Naive thymus-derived CD4-positive, alpha-beta T cell (primary cell): Measurements from ENCODE around the gene SHANK1. TPM values are rescaled to one million over a fixed set of nuclear protein-coding genes. Genes with fewer than 3 reads are reported as not detected.

Experiments
- ATAC-seq: fragments of 150-1000 bp; cut with Tn5 transposase; 2 replicates; pipeline ENCODE4 v1.10.0; 2021; ENCODE audit warnings: mild to moderate bottlenecking, moderate library complexity
- CTCF ChIA-PET: fragments of 350-600 bp; sonication (Branson Sonifier 250); formaldehyde crosslinking; loops from one replicate; lab custom pipeline; 2021; ENCODE audit warnings: antibody characterized with exemption; lab: Charles Lee
- POLR2A ChIA-PET: fragments of 350-600 bp; sonication (Branson Sonifier 250); formaldehyde crosslinking; loops from one replicate; lab custom pipeline; 2021; ENCODE audit warnings: antibody characterized with exemption, inconsistent platforms; lab: Charles Lee
- DNase-seq, 9 donors: peaks; one replicate each; pipeline versions ENCODE4 v3.0.0 to v3.0.0-alpha.2; 2020 to 2022; ENCODE audit warnings: mixed read lengths in 1 of 9
- H3K27ac ChIP-seq: one replicate; pipeline ENCODE4 v1.7.0; 2013; ENCODE audit warnings: mild to moderate bottlenecking, low read depth, low read length, moderate library complexity
- H3K27me3 ChIP-seq, 2 donors: one replicate each; pipeline ENCODE4 v1.7.0; 2013; ENCODE audit warnings: low read length in 2 of 2, mild to moderate bottlenecking in 2 of 2, moderate library complexity in 2 of 2; ENCODE audit not compliant: control insufficient read depth in 2 of 2, insufficient read depth in 2 of 2
- H3K36me3 ChIP-seq, 3 experiments: 1 replicate in 2 of 3; 2 replicates in 1 of 3; pipeline ENCODE4 v1.7.0; 2013; ENCODE audit warnings: low read length in 3 of 3, mild to moderate bottlenecking in 3 of 3, moderate library complexity in 1 of 3; ENCODE audit not compliant: insufficient read depth in 3 of 3, control insufficient read depth in 2 of 3
- H3K4me1 ChIP-seq, 2 donors: one replicate each; pipeline ENCODE4 v1.7.0; 2013; ENCODE audit warnings: low read length in 2 of 2, mild to moderate bottlenecking in 2 of 2, moderate library complexity in 1 of 2; ENCODE audit not compliant: control insufficient read depth in 2 of 2, insufficient read depth in 2 of 2
- H3K4me3 ChIP-seq: 2 replicates; pipeline ENCODE4 v1.7.0; 2013; ENCODE audit warnings: mild to moderate bottlenecking, low read length
- H3K9me3 ChIP-seq, 3 experiments: 1 replicate in 2 of 3; 2 replicates in 1 of 3; pipeline ENCODE4 v1.7.0; 2013; ENCODE audit warnings: low read length in 3 of 3; ENCODE audit not compliant: control insufficient read depth in 2 of 3
- H3K27ac Mint-ChIP-seq, 9 donors: one replicate each; pipeline ENCODE4 v1.8.0; 2020 to 2022; ENCODE audit warnings: mixed read lengths in 9 of 9, mild to moderate bottlenecking in 8 of 9, moderate library complexity in 5 of 9, inconsistent platforms in 2 of 9
- H3K27me3 Mint-ChIP-seq, 5 donors: one replicate each; pipeline ENCODE4 v1.8.0; 2021 to 2022; ENCODE audit warnings: mixed read lengths in 5 of 5, mild to moderate bottlenecking in 1 of 5
- H3K36me3 Mint-ChIP-seq, 5 donors: one replicate each; pipeline ENCODE4 v1.8.0; 2020 to 2022; ENCODE audit warnings: mixed read lengths in 5 of 5, mild to moderate bottlenecking in 3 of 5, inconsistent platforms in 1 of 5
- H3K4me1 Mint-ChIP-seq, 7 donors: one replicate each; pipeline ENCODE4 v1.8.0; 2020 to 2022; ENCODE audit warnings: mixed read lengths in 7 of 7, mild to moderate bottlenecking in 3 of 7, inconsistent platforms in 1 of 7
- H3K4me3 Mint-ChIP-seq, 10 donors: one replicate each; pipeline ENCODE4 v1.8.0; 2020 to 2022; ENCODE audit warnings: mild to moderate bottlenecking in 10 of 10, mixed read lengths in 10 of 10, moderate library complexity in 6 of 10, inconsistent platforms in 2 of 10
- H3K9me3 Mint-ChIP-seq, 11 donors: one replicate each; pipeline ENCODE4 v1.8.0; 2020 to 2022; ENCODE audit warnings: mixed read lengths in 11 of 11, mild to moderate bottlenecking in 4 of 11, inconsistent platforms in 1 of 11, moderate library complexity in 1 of 11
- intact Hi-C, 2 donors: fragments of 100-400 bp; cut with micrococcal nuclease; formaldehyde crosslinking; loops; one replicate each; pipeline ENCODE4 v1.15.1; 2023
- polyA plus RNA-seq, 2 donors: library from polyadenylated mRNA; unstranded; fragments of 300-500 nt; fragmentation: Illumina TruSeq; gene quantifications; one replicate each; pipeline ENCODE4 v1.2.3, GENCODE V29; 2021
- total RNA-seq, 6 experiments: library from RNA in 5 of 6; stranded (reverse) in 5 of 6; gene quantifications; 1 replicate in 5 of 6; 2 replicates in 1 of 6; pipeline ENCODE4 v1.2.3 and lab custom pipeline; 2021 to 2026

The SHANK1 gene
- total and polyA plus RNA-seq, 7 experiments from 2014 or later = 0.64 to 0.69 TPM; not detected in 5

GRCh38 chr19:50664204-50664603 lies 55.4 kb downstream of the SHANK1 start:
- Histone ChIP-seq H3K9me3 (no peaks in the 10 kb centered on the region), H3K27me3 (no peaks in the 10 kb centered on the region), H3K4me3 (no peak overlapping the region), H3K36me3 (no peaks in the 10 kb centered on the region), H3K27ac (no peak overlapping the region), H3K4me1 (no peaks in the 10 kb centered on the region)
- Mint-ChIP-seq H3K27ac (no peak overlapping the region), H3K9me3 (peaks cover 0 to 17% (median 4%) of the 10 kb centered on the region in 11 donors), H3K27me3 (peaks cover 38 to 62% (median 45%) of the 10 kb centered on the region in 5 donors), H3K4me3 (no peak overlapping the region), H3K36me3 (peaks cover 0 to 8% (median 0%) of the 10 kb centered on the region in 5 donors), H3K4me1 (peaks cover 0 to 5% (median 2%) of the 10 kb centered on the region in 7 donors)
- ATAC-seq (no peak), DNase-seq (no peak)
- CTCF ChIA-PET = no interaction called here
- POLR2A ChIA-PET = no interaction called here
- intact Hi-C loops = no loop called here

- peaks cover 0 to 8% (median 1%) of the 10 kb centered on the region in 5 donors for H3K36me3 Mint-ChIP-seq
- Histone ChIP-seq H3K4me1 (peaks cover under 1 to 7% of the 10 kb centered on the region in 2 donors), H3K36me3 (no peaks in the 10 kb centered on the region), H3K9me3 (peaks cover 0 to 2% (median 0%) of the 10 kb centered on the region in 3 experiments), H3K4me3 (no peak overlapping the region), H3K27ac (no peak overlapping the region), H3K27me3 (peaks cover 2 to 4% of the 10 kb centered on the region in 2 donors)
- H3K27me3 Mint-ChIP-seq = peaks cover 38 to 60% (median 42%) of the 10 kb centered on the region in 5 donors
- no peak for ATAC-seq
- H3K4me1 Mint-ChIP-seq = peaks cover 2 to 8% (median 4%) of the 10 kb centered on the region in 7 donors
- no peak overlapping the region for H3K27ac Mint-ChIP-seq
- peaks cover 0 to 20% (median 4%) of the 10 kb centered on the region in 11 donors for H3K9me3 Mint-ChIP-seq
- no peak overlapping the region for H3K4me3 Mint-ChIP-seq
- no peak for DNase-seq
- CTCF ChIA-PET = no interaction called here
- POLR2A ChIA-PET = no interaction called here
- intact Hi-C loops = no loop called here
Observed at GRCh38 chr19:50663482-50663790, 56.2 kb downstream of the SHANK1 start.

- Mint-ChIP-seq H3K4me1 (peaks cover 7 to 14% (median 9%) of the 10 kb centered on the region in 7 donors), H3K27me3 (peaks cover 44 to 66% (median 48%) of the 10 kb centered on the region in 5 donors), H3K9me3 (peaks cover 0 to 25% (median 6%) of the 10 kb centered on the region in 11 donors), H3K4me3 (no peak overlapping the region), H3K27ac (no peak overlapping the region), H3K36me3 (peaks cover 0 to 13% (median 5%) of the 10 kb centered on the region in 5 donors)
- Histone ChIP-seq H3K4me3 (no peak overlapping the region), H3K9me3 (peaks cover 0 to 6% (median 0%) of the 10 kb centered on the region in 3 experiments), H3K27ac (no peak overlapping the region), H3K27me3 (peaks cover 4% of the 10 kb centered on the region in 2 donors), H3K4me1 (peaks cover 4 to 11% of the 10 kb centered on the region in 2 donors), H3K36me3 (no peaks in the 10 kb centered on the region)
- CTCF ChIA-PET = no interaction called here
- DNase-seq (no peak), ATAC-seq (no peak)
- POLR2A ChIA-PET = no interaction called here
- intact Hi-C loops = no loop called here
Observed at GRCh38 chr19:50662651-50663481, 56.7 kb downstream of the SHANK1 start.

GRCh38 chr19:50661766-50662650 lies 57.6 kb downstream of the SHANK1 start:
- Histone ChIP-seq H3K27ac (no peak overlapping the region), H3K4me1 (peaks cover 4 to 11% of the 10 kb centered on the region in 2 donors), H3K4me3 (no peak overlapping the region), H3K36me3 (no peaks in the 10 kb centered on the region), H3K9me3 (peaks cover 0 to 6% (median 0%) of the 10 kb centered on the region in 3 experiments), H3K27me3 (peaks cover 4% of the 10 kb centered on the region in 2 donors)
- H3K27me3 Mint-ChIP-seq = peaks cover 53 to 74% (median 56%) of the 10 kb centered on the region in 5 donors
- H3K27ac Mint-ChIP-seq = no peak overlapping the region
- POLR2A ChIA-PET = no interaction called here
- intact Hi-C loops = no loop called here
- peaks cover 4 to 34% (median 12%) of the 10 kb centered on the region in 11 donors for H3K9me3 Mint-ChIP-seq
- DNase-seq (no peak), ATAC-seq (no peak)
- CTCF ChIA-PET = no interaction called here
- H3K4me1 Mint-ChIP-seq = peaks cover 10 to 22% (median 16%) of the 10 kb centered on the region in 7 donors
- no peak overlapping the region for H3K4me3 Mint-ChIP-seq
- H3K36me3 Mint-ChIP-seq = peaks cover 0 to 21% (median 5%) of the 10 kb centered on the region in 5 donors

- Mint-ChIP-seq H3K27ac (peak overlapping the region in 1 of 9 donors; percentile 28), H3K4me3 (peak overlapping the region in 1 of 10 donors; percentile 30), H3K4me1 (peaks cover 10 to 23% (median 16%) of the 10 kb centered on the region in 7 donors), H3K9me3 (peaks cover 4 to 42% (median 13%) of the 10 kb centered on the region in 11 donors), H3K27me3 (peaks cover 62 to 81% (median 66%) of the 10 kb centered on the region in 5 donors), H3K36me3 (peaks cover 0 to 21% (median 5%) of the 10 kb centered on the region in 5 donors)
- POLR2A ChIA-PET = no interaction called here
- H3K27me3 ChIP-seq = peaks cover 4% of the 10 kb centered on the region in 2 donors
- intact Hi-C loops = no loop called here
- ATAC-seq (no peak), DNase-seq (no peak)
- H3K9me3 ChIP-seq = peaks cover 0 to 6% (median 0%) of the 10 kb centered on the region in 3 experiments
- CTCF ChIA-PET = no interaction called here
- no peaks in the 10 kb centered on the region for H3K36me3 ChIP-seq
- H3K4me3 ChIP-seq = no peak overlapping the region
- H3K4me1 ChIP-seq = peaks cover 4 to 11% of the 10 kb centered on the region in 2 donors
- no peak overlapping the region for H3K27ac ChIP-seq
Observed at GRCh38 chr19:50661023-50661422, 58.6 kb downstream of the SHANK1 start.

GRCh38 chr19:50660088-50660366 lies 59.6 kb downstream of the SHANK1 start:
- CTCF ChIA-PET = no interaction called here
- Mint-ChIP-seq H3K27me3 (peaks cover 57 to 81% (median 70%) of the 10 kb centered on the region in 5 donors), H3K27ac (peak overlapping the region in 2 of 9 donors; percentile 21 to 54), H3K4me3 (peak overlapping the region in 4 of 10 donors; percentile 25 to 65 (median 38)), H3K9me3 (peaks cover 5 to 51% (median 18%) of the 10 kb centered on the region in 11 donors), H3K4me1 (peaks cover 10 to 23% (median 16%) of the 10 kb centered on the region in 7 donors), H3K36me3 (peaks cover 0 to 21% (median 7%) of the 10 kb centered on the region in 5 donors)
- ATAC-seq (no peak), DNase-seq (no peak)
- Histone ChIP-seq H3K36me3 (no peaks in the 10 kb centered on the region), H3K27ac (no peak overlapping the region), H3K9me3 (peaks cover 0 to 12% (median 0%) of the 10 kb centered on the region in 3 experiments), H3K4me3 (no peak overlapping the region), H3K27me3 (peaks cover 4% of the 10 kb centered on the region in 2 donors), H3K4me1 (peaks cover 4 to 11% of the 10 kb centered on the region in 2 donors)
- intact Hi-C loops = no loop called here
- POLR2A ChIA-PET = no interaction called here
